GM23338 (cell line): ENCODE data around the gene SFRP2. TPM values are rescaled to one million over a fixed set of nuclear protein-coding genes. Genes with fewer than 3 reads are reported as not detected.
A peak's percentile ranks its signal among the peaks of the same experiment; 100 is the strongest.

Source experiments
- ATAC-seq: fragments of 200-7000 bp; cut with Tn5 transposase; 3 replicates; pipeline ENCODE4 v1.9.1; 2020
- DNase-seq: peaks from one replicate; pipeline ENCODE4 v3.0.0-alpha.2; 2015; ENCODE audit warnings: low spot score
- H2AFZ ChIP-seq: fragments of 200-600 bp; sonication (generic); 2 replicates; pipeline ENCODE4 v1.8.0; 2016; ENCODE audit warnings: antibody characterized with exemption, mild to moderate bottlenecking, moderate library complexity
- H3F3A ChIP-seq: fragments of 200-600 bp; sonication (generic); replicated peaks from 2 replicates; pipeline ENCODE4 v1.8.0; 2017; ENCODE audit warnings: antibody characterized with exemption, mixed run types, low read depth
- H3K27ac ChIP-seq: fragments of 200-600 bp; sonication (generic); 2 replicates; pipeline ENCODE4 v1.6.1; 2016; ENCODE audit warnings: low read depth
- H3K27me3 ChIP-seq: fragments of 200-600 bp; sonication (generic); 2 replicates; pipeline ENCODE4 v1.8.0; 2016; ENCODE audit warnings: mild to moderate bottlenecking, mixed run types, moderate library complexity; ENCODE audit not compliant: insufficient read depth
- H3K36me3 ChIP-seq: fragments of 200-600 bp; sonication (generic); 2 replicates; pipeline ENCODE4 v1.8.0; 2016; ENCODE audit warnings: mild to moderate bottlenecking; ENCODE audit not compliant: insufficient read depth
- H3K4me1 ChIP-seq: fragments of 200-600 bp; sonication (generic); 2 replicates; pipeline ENCODE4 v1.8.0; 2016; ENCODE audit warnings: mild to moderate bottlenecking, moderate library complexity; ENCODE audit not compliant: insufficient read depth
- H3K4me2 ChIP-seq: fragments of 200-600 bp; sonication (generic); 2 replicates; pipeline ENCODE4 v1.7.1; 2017; ENCODE audit warnings: mixed run types
- H3K4me3 ChIP-seq: fragments of 200-600 bp; sonication (generic); 2 replicates; pipeline ENCODE4 v1.6.1; 2016; ENCODE audit warnings: mixed run types
- H3K79me2 ChIP-seq: fragments of 200-600 bp; sonication (generic); replicated peaks from 2 replicates; pipeline ENCODE4 v1.8.0; 2017; ENCODE audit warnings: mild to moderate bottlenecking; ENCODE audit not compliant: insufficient read depth
- H3K9me2 ChIP-seq: fragments of 200-600 bp; sonication (generic); 2 replicates; pipeline ENCODE4 v1.8.0; 2017; ENCODE audit not compliant: insufficient read depth
- H4K20me1 ChIP-seq: fragments of 200-600 bp; sonication (generic); replicated peaks from 2 replicates; pipeline ENCODE4 v1.8.0; 2017; ENCODE audit warnings: mild to moderate bottlenecking; ENCODE audit not compliant: insufficient read depth
- H3K27ac Mint-ChIP-seq: 2 replicates; pipeline ENCODE4 v1.8.0; 2020; ENCODE audit warnings: inconsistent platforms, mild to moderate bottlenecking, moderate library complexity, mixed read lengths
- H3K27me3 Mint-ChIP-seq: 3 replicates; pipeline ENCODE4 v1.8.0; 2022; ENCODE audit warnings: low read depth, mild to moderate bottlenecking, moderate library complexity, mixed read lengths, inconsistent platforms; ENCODE audit not compliant: insufficient read depth, poor library complexity
- H3K36me3 Mint-ChIP-seq: 3 replicates; pipeline ENCODE4 v1.8.0; 2021; ENCODE audit warnings: low read depth, mild to moderate bottlenecking, inconsistent platforms, moderate library complexity, mixed read lengths
- H3K4me1 Mint-ChIP-seq: 3 replicates; pipeline ENCODE4 v1.8.0; 2020; ENCODE audit warnings: mild to moderate bottlenecking, inconsistent platforms, mixed read lengths
- H3K4me3 Mint-ChIP-seq: 3 replicates; pipeline ENCODE4 v1.8.0; 2021; ENCODE audit warnings: moderate library complexity, mild to moderate bottlenecking, inconsistent platforms, mixed read lengths
- H3K9me3 Mint-ChIP-seq: 3 replicates; pipeline ENCODE4 v1.8.0; 2020; ENCODE audit warnings: moderate library complexity, mild to moderate bottlenecking, inconsistent platforms, mixed read lengths
- CREB1 ChIP-seq: fragments of 250-450 bp; sonication (Bioruptor Pico); IDR thresholded peaks from 2 replicates; pipeline ENCODE4 v1.5.0; 2020; ENCODE audit warnings: low read depth, mild to moderate bottlenecking, moderate library complexity
- ETS1 ChIP-seq: IDR thresholded peaks from 2 replicates; pipeline ENCODE4 v1.6.1; 2016; ENCODE audit warnings: antibody characterized with exemption
- EZH2 ChIP-seq: fragments of 200-600 bp; sonication (generic); IDR thresholded peaks from one replicate; pipeline ENCODE4 v1.8.0; 2017; ENCODE audit warnings: antibody characterized with exemption, mild to moderate bottlenecking, low read depth; ENCODE audit not compliant: unreplicated experiment
- EZH2phosphoT487 ChIP-seq: fragments of 200-600 bp; sonication (generic); IDR thresholded peaks from one replicate; pipeline ENCODE4 v1.8.1; 2018; ENCODE audit warnings: antibody characterized with exemption; ENCODE audit not compliant: unreplicated experiment
- JUNB ChIP-seq: IDR thresholded peaks from one replicate; pipeline ENCODE4 v1.6.1; 2016; ENCODE audit warnings: antibody characterized with exemption; ENCODE audit not compliant: unreplicated experiment
- NANOG ChIP-seq: IDR thresholded peaks from 2 replicates; pipeline ENCODE4 v1.6.1; 2016; ENCODE audit warnings: antibody characterized with exemption, borderline replicate concordance
- POLR2AphosphoS5 ChIP-seq: IDR thresholded peaks from 2 replicates; pipeline ENCODE4 v1.6.1; 2016; ENCODE audit warnings: antibody characterized with exemption, low read depth
- REST ChIP-seq: IDR thresholded peaks from one replicate; pipeline ENCODE4 v1.6.1; 2018; ENCODE audit warnings: antibody characterized with exemption; ENCODE audit not compliant: unreplicated experiment
- ZNF114 ChIP-seq: fragments of 250-450 bp; sonication (Bioruptor Pico); IDR thresholded peaks from 2 replicates; pipeline ENCODE4 v1.5.0; 2020; ENCODE audit warnings: mild to moderate bottlenecking, moderate library complexity
- ZNF462 ChIP-seq: fragments of 250-450 bp; sonication (Bioruptor Pico); IDR thresholded peaks from 2 replicates; pipeline ENCODE4 v1.5.0; 2020; ENCODE audit warnings: mild to moderate bottlenecking, moderate library complexity
- polyA plus RNA-seq: library from polyadenylated mRNA; unstranded; fragments of >200 nt; fragmentation: Nextera tagmentation; extraction: Ambion mirVana; gene quantifications from 2 replicates; pipeline ENCODE4 v1.2.1, GENCODE V29; 2016
- total RNA-seq: library from RNA; depleted of rRNA; stranded (reverse); fragments of >200 nt; shearing (Covaris generic); gene quantifications from 2 replicates; pipeline ENCODE4 v1.2.3, GENCODE V29; 2014

The SFRP2 gene
- total and polyA plus RNA-seq, 2 experiments from 2014 or later: 219 to 286 TPM

DNA sequence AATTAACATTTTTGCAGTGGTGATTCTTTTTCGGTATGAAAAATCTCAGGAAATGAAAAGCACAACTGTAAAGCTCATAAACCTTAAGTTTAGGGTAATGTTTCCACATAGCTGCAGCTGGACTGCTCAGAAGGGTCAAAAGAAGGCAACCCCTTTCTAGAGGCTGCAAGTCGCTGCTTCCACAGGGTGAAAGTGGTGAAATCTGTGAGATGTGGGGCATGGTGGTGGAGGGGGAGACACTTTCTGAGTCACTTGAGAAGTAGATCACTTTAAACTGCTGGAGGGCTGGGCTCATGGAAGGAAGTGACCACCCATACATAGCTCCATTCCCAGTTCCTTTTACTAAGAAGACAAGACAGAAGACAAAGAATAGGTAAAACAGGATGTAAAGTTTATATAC is 8.7 kb downstream of the SFRP2 start:
- Histone ChIP-seq H3K36me3 (peaks cover 31% of the 10 kb centered on the region; the same call in 1 of the 2 replicates), H3K79me2 (peaks cover 10% of the 10 kb centered on the region), H3K9me2 (no peaks in the 10 kb centered on the region), H2AFZ (no peak overlapping the region), H4K20me1 (peaks cover 10% of the 10 kb centered on the region), H3K4me2 (no peak overlapping the region), H3K27ac (peak overlapping the region; percentile 35; the same call in 1 of the 2 replicates), H3K27me3 (no peaks in the 10 kb centered on the region), H3F3A (no peaks in the 10 kb centered on the region), H3K4me3 (no peak overlapping the region), H3K4me1 (peaks cover 30% of the 10 kb centered on the region)
- H3K4me1 Mint-ChIP-seq: peaks cover 54% of the 10 kb centered on the region
- no peak overlapping the region for H3K4me3 Mint-ChIP-seq
- H3K27me3 Mint-ChIP-seq: peaks cover 9% of the 10 kb centered on the region
- ATAC-seq (no peak), DNase-seq (no peak)
- no peaks in the 10 kb centered on the region; the same call in 2 of the 3 replicates for H3K9me3 Mint-ChIP-seq
- peak overlapping the region; percentile 43 for H3K27ac Mint-ChIP-seq
- TF ChIP-seq POLR2AphosphoS5 (0 out of 2 replicates have a peak, but pooled peaks have one; percentile 31), CREB1 (CRISPR knock-in tag) (no peak)
- H3K36me3 Mint-ChIP-seq: peaks cover 64% of the 10 kb centered on the region

DNA sequence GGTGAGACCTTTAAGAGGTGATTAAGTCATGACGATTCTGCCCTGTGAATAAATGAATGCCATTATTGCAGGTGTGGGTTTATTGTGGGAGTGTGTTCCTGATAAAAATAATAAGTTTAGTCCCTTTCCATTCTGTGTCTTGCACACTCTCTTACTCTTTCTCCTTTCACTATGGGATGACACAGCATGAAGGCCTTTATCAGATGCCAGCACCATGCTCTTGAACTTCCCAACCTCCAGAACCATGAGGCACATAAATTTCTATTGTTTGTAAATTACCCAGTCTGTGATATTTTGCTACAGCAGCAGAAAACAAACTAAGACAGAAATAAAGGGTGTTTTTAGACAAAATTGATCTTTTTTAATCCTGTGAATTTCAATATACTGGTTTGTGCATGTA is 10.5 kb downstream of the SFRP2 start:
- ATAC-seq (no peak), DNase-seq (no peak)
- Histone ChIP-seq H3K27me3 (no peaks in the 10 kb centered on the region), H3K4me1 (peaks cover 16% of the 10 kb centered on the region), H3K4me3 (no peak overlapping the region), H3K4me2 (no peak overlapping the region), H2AFZ (no peak overlapping the region), H3K27ac (no peak overlapping the region), H3K9me2 (no peaks in the 10 kb centered on the region), H3K36me3 (peaks cover 12% of the 10 kb centered on the region; the same call in 1 of the 2 replicates), H4K20me1 (no peaks in the 10 kb centered on the region; the same call in 1 of the 2 replicates), H3F3A (no peaks in the 10 kb centered on the region), H3K79me2 (no peaks in the 10 kb centered on the region)
- Mint-ChIP-seq H3K27ac (no peak overlapping the region), H3K4me1 (peaks cover 37% of the 10 kb centered on the region), H3K27me3 (peaks cover 9% of the 10 kb centered on the region), H3K4me3 (no peak overlapping the region), H3K9me3 (no peaks in the 10 kb centered on the region; the same call in 2 of the 3 replicates), H3K36me3 (peaks cover 46% of the 10 kb centered on the region)
- no peak for TF ChIP-seq REST
- TF ChIP-seq ZNF114 (CRISPR knock-in tag): no peak
- no peak for TF ChIP-seq EZH2
- TF ChIP-seq JUNB: no peak
- TF ChIP-seq ETS1: no peak
- TF ChIP-seq POLR2AphosphoS5: no peak
- no peak for TF ChIP-seq ZNF462 (CRISPR knock-in tag)
- no peak for TF ChIP-seq CREB1 (CRISPR knock-in tag)
- no peak for TF ChIP-seq EZH2phosphoT487
- no peak for TF ChIP-seq NANOG
